ENCODE data around the gene TMEM60. TPM values are rescaled to one million over a fixed set of nuclear protein-coding genes. Genes with fewer than 3 reads are reported as not detected.
A peak's percentile ranks its signal among the peaks of the same experiment; 100 is the strongest.

TMEM60 gene
- total RNA-seq, 2 experiments from 2014 or later, result 19.2 to 29.7 TPM

DNA sequence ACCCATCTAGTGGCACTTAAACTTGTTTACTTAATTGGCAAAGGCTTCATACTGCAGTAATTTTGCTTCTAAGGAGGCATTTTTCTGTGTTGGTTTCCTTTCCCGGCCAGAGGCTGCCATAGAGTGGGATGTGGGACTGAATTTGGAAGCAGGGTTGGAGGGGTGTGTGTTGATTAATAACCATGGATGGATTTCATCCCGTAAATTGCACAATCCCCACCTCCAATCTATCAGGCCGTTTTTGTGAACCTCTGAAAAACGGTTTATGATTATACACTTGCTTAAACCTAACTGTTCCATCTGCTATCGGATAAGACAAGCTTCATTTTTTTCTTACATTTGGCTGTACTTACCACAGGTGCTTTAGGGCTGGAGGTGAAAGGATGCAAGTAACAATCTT, 1.3 kb downstream of the TMEM60 start:
- DNase-seq (ENCODE audit: low spot score), result no peak
- peaks cover 45% of the 10 kb centered on the region for H3K4me1 ChIP-seq (ENCODE audit: insufficient read depth, low read length, poor library complexity, severe bottlenecking)
- no peak overlapping the region for H2AFZ ChIP-seq (ENCODE audit: low read length)
- ChIA-PET POLR2A (interaction anchor here (0.6 to 1.0 kb wide), 4 partner anchors 16 to 579 kb away, joined by 3 to 4 read pairs (median 3); no protein-coding TSS in a partner anchor), CTCF (ENCODE audit: unreplicated experiment) (no interaction called here)
- H3K4me2 ChIP-seq (ENCODE audit: low read length), result peak overlapping the region; percentile 79
- peaks cover 44% of the 10 kb centered on the region for H3K36me3 ChIP-seq (ENCODE audit: insufficient read depth, low read length)
- H3K79me2 ChIP-seq (ENCODE audit: insufficient read depth, low read depth, low read length), result peaks cover 77% of the 10 kb centered on the region
- peak overlapping the region; percentile 87 for H3K4me3 ChIP-seq (ENCODE audit: low read depth, low read length, poor library complexity, severe bottlenecking)
- H3K9me2 ChIP-seq (ENCODE audit: insufficient read depth, low read length), result no peaks in the 10 kb centered on the region
- H3K9me3 ChIP-seq (ENCODE audit: low read length), result no peaks in the 10 kb centered on the region
- TF ChIP-seq EZH2phosphoT487 (IDR thresholded peaks at IDR 0.05; ENCODE audit: borderline replicate concordance, low read depth, low read length), result no peak
- TF ChIP-seq, protein P1, sequence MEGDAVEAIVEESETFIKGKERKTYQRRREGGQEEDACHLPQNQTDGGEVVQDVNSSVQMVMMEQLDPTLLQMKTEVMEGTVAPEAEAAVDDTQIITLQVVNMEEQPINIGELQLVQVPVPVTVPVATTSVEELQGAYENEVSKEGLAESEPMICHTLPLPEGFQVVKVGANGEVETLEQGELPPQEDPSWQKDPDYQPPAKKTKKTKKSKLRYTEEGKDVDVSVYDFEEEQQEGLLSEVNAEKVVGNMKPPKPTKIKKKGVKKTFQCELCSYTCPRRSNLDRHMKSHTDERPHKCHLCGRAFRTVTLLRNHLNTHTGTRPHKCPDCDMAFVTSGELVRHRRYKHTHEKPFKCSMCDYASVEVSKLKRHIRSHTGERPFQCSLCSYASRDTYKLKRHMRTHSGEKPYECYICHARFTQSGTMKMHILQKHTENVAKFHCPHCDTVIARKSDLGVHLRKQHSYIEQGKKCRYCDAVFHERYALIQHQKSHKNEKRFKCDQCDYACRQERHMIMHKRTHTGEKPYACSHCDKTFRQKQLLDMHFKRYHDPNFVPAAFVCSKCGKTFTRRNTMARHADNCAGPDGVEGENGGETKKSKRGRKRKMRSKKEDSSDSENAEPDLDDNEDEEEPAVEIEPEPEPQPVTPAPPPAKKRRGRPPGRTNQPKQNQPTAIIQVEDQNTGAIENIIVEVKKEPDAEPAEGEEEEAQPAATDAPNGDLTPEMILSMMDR (conservative IDR thresholded peaks at IDR 0.05; ENCODE audit: low read length), result no peak
- no TSS peak for BruUV-seq (replicated peaks)
- H3K27ac ChIP-seq (ENCODE audit: low read depth, low read length, poor library complexity, severe bottlenecking), result peak overlapping the region; percentile 67
- intact Hi-C loops (cut with micrococcal nuclease; ENCODE audit: unreplicated experiment), result no loop called here
- H4K20me1 ChIP-seq (ENCODE audit: insufficient read depth, low read length), result peaks cover 24% of the 10 kb centered on the region

DNA sequence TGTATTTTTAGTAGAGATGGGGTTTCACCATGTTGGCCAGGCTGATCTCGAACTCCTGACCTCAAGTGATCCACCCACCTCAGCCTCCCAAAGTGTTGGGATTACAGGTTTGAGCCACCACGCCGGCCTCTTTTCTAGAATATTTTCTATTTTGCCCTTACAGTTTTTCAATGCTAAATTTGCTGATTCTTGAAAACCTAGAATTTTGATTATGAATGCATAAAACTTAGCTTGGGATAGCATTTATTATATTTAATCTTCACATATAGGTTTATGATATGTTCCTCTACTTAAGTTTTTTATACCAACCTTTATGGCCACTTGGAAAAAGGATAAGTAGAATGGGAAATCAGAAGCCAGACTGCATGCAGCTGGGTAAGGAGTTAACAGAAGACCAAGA, 2.1 kb downstream of the TMEM60 start:
- Histone ChIP-seq H3K79me2 (ENCODE audit: insufficient read depth, low read depth, low read length) (peaks cover 69% of the 10 kb centered on the region), H3K4me2 (ENCODE audit: low read length) (peak overlapping the region; percentile 79), H3K4me1 (ENCODE audit: insufficient read depth, low read length, poor library complexity, severe bottlenecking) (peaks cover 37% of the 10 kb centered on the region), H4K20me1 (ENCODE audit: insufficient read depth, low read length) (peaks cover 32% of the 10 kb centered on the region), H3K9me2 (ENCODE audit: insufficient read depth, low read length) (no peaks in the 10 kb centered on the region), H3K36me3 (ENCODE audit: insufficient read depth, low read length) (peaks cover 37% of the 10 kb centered on the region), H3K9me3 (ENCODE audit: low read length) (no peaks in the 10 kb centered on the region), H2AFZ (ENCODE audit: low read length) (no peak overlapping the region), H3K4me3 (ENCODE audit: low read depth, low read length, poor library complexity, severe bottlenecking) (peak overlapping the region; percentile 87), H3K27ac (ENCODE audit: low read depth, low read length, poor library complexity, severe bottlenecking) (no peak overlapping the region)
- ChIA-PET POLR2A (interaction anchor here (0.7 to 1.0 kb wide), 4 partner anchors 17 to 556 kb away, joined by 3 read pairs; no protein-coding TSS in a partner anchor), CTCF (ENCODE audit: unreplicated experiment) (no interaction called here)
- TF ChIP-seq, protein P1 (conservative IDR thresholded peaks at IDR 0.05; ENCODE audit: low read length), result no peak
- TF ChIP-seq EZH2phosphoT487 (IDR thresholded peaks at IDR 0.05; ENCODE audit: borderline replicate concordance, low read depth, low read length), result no peak
- intact Hi-C loops (cut with micrococcal nuclease; ENCODE audit: unreplicated experiment), result no loop called here
- DNase-seq (ENCODE audit: low spot score), result no peak
- no TSS peak for BruUV-seq (replicated peaks)

- TF ChIP-seq, protein P1 (conservative IDR thresholded peaks at IDR 0.05; ENCODE audit: low read length), result no peak
- no peak for TF ChIP-seq EZH2phosphoT487 (IDR thresholded peaks at IDR 0.05; ENCODE audit: borderline replicate concordance, low read depth, low read length)
- Histone ChIP-seq H3K4me2 (ENCODE audit: low read length) (peak overlapping the region; percentile 3; the same call in 1 of the 2 replicates), H3K36me3 (ENCODE audit: insufficient read depth, low read length) (peaks cover 32% of the 10 kb centered on the region), H3K27ac (ENCODE audit: low read depth, low read length, poor library complexity, severe bottlenecking) (no peak overlapping the region), H2AFZ (ENCODE audit: low read length) (no peak overlapping the region), H3K4me3 (ENCODE audit: low read depth, low read length, poor library complexity, severe bottlenecking) (no peak overlapping the region), H3K9me2 (ENCODE audit: insufficient read depth, low read length) (no peaks in the 10 kb centered on the region), H3K9me3 (ENCODE audit: low read length) (no peaks in the 10 kb centered on the region), H3K4me1 (ENCODE audit: insufficient read depth, low read length, poor library complexity, severe bottlenecking) (peaks cover 28% of the 10 kb centered on the region), H4K20me1 (ENCODE audit: insufficient read depth, low read length) (peaks cover 17% of the 10 kb centered on the region; the same call in 1 of the 2 replicates), H3K79me2 (ENCODE audit: insufficient read depth, low read depth, low read length) (peaks cover 47% of the 10 kb centered on the region)
- no peak for DNase-seq (ENCODE audit: low spot score)
- ChIA-PET CTCF (ENCODE audit: unreplicated experiment) (no interaction called here), POLR2A (interaction anchor here (1.2 to 1.4 kb wide), 2 partner anchors 84 to 115 kb away, joined by 3 read pairs; no protein-coding TSS in a partner anchor)
- BruUV-seq (replicated peaks), result no TSS peak
- intact Hi-C loops (cut with micrococcal nuclease; ENCODE audit: unreplicated experiment), result no loop called here
Measured at GRCh38 chr7:77794000-77794399, 4.2 kb downstream of the TMEM60 start.

All from OCI-LY7 (cell line).